ENCODE measurements around the gene GADL1. TPM values are rescaled to one million over a fixed set of nuclear protein-coding genes. Genes with fewer than 3 reads are reported as not detected.

GADL1 gene
- total and polyA plus RNA-seq, 12 donors = 0.06 to 0.55 (median 0.13) TPM; not detected in 3

DNA sequence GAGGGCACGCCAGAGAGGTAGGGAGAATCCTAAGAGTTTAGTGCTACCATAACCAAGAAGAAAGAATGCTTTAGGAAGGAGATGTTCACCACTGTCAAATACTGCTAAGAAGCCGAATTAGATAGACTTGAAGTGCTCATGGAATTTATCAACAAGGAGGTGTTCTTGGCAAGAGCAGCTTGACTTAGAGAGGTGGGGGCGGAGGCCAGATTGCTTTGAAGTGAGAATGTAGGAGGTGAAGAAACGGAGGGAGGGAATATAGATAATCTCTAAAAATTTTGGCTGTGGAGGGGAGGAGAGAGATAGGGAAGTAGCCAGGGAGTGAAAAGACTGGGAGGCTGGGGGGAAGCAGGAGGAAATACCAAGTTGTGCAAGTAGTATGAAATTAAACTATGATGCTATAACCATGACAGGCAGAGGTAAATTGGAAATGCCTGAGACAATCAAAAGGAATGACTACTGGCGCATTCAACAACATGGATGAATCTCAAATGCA, 35.5 kb downstream of the GADL1 start:
- 82 to 92% (median 89%) methylated on average over 5 of the region's 5 CpGs for WGBS, 4 donors
- no peak overlapping the region for H3K27ac ChIP-seq
- intact Hi-C loops (cut with DNase I) = no loop called here
- DNase-seq = no peak
- H3K9me3 ChIP-seq (replicated peaks in 1 of 3) = no peaks in the 10 kb centered on the region
- peaks cover 4% of the 10 kb centered on the region for H3K27me3 ChIP-seq
- TF ChIP-seq, protein P1, sequence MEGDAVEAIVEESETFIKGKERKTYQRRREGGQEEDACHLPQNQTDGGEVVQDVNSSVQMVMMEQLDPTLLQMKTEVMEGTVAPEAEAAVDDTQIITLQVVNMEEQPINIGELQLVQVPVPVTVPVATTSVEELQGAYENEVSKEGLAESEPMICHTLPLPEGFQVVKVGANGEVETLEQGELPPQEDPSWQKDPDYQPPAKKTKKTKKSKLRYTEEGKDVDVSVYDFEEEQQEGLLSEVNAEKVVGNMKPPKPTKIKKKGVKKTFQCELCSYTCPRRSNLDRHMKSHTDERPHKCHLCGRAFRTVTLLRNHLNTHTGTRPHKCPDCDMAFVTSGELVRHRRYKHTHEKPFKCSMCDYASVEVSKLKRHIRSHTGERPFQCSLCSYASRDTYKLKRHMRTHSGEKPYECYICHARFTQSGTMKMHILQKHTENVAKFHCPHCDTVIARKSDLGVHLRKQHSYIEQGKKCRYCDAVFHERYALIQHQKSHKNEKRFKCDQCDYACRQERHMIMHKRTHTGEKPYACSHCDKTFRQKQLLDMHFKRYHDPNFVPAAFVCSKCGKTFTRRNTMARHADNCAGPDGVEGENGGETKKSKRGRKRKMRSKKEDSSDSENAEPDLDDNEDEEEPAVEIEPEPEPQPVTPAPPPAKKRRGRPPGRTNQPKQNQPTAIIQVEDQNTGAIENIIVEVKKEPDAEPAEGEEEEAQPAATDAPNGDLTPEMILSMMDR (IDR thresholded peaks at IDR 0.05) = no peak
- no peak for TF ChIP-seq POLR2A (IDR thresholded peaks at IDR 0.05)
- no peak overlapping the region for H3K4me3 ChIP-seq
- H3K36me3 ChIP-seq (replicated peaks in 1 of 2) = no peaks in the 10 kb centered on the region
- no peaks in the 10 kb centered on the region for H3K4me1 ChIP-seq (replicated peaks in 1 of 2)

DNA sequence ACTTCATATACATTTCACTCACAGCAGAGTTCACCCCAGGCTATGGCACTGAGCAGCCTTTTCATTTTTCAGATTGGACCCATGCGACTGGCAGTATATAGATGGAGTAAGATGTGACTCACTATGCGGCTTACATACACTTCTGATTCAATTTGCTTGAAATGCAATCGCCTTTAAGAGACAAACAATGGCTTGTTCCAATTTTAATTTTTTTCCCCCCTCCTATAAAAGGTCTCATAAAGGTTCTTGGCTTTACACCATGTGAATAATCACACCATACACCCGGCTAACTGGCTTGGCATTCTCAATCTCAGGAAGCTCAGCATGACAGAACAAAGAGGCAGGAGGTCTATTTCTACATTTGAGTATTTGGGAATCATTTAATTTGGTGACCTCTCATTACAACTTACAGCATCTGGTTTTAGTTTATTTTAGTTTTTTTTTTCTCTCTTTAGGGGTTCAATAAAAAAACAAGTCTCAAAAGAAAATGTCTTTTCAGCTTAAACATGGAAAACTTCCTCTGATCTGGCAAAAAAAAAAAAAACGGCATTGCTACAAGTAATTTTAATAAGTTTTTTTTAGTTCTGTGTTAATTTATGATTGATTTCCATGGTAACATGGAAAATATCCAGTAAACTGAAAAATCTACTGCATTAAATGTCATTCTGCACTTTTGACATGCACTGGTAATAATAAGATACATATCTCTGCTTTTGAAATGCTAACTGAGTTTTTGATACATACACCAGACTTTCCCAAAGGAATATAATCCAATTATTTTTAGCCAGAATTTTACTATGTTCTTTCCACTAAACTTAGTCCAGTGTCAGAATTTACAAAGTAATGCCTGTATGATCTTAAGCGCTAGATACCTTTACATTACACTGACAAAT, 38.8 kb downstream of the GADL1 start:
- WGBS, 4 donors = 68 to 73% (median 71%) methylated on average over 6 of the region's 6 CpGs
- DNase-seq = no peak
- H3K27me3 ChIP-seq = peaks cover 4% of the 10 kb centered on the region
- H3K9me3 ChIP-seq (replicated peaks in 1 of 3) = no peaks in the 10 kb centered on the region
- TF ChIP-seq, protein P1 (IDR thresholded peaks at IDR 0.05) = no peak
- TF ChIP-seq POLR2A (IDR thresholded peaks at IDR 0.05) = no peak
- H3K4me1 ChIP-seq (replicated peaks in 1 of 2) = no peaks in the 10 kb centered on the region
- intact Hi-C loops (cut with DNase I) = no loop called here
- H3K36me3 ChIP-seq (replicated peaks in 1 of 2) = no peaks in the 10 kb centered on the region
- no peak overlapping the region for H3K4me3 ChIP-seq
- no peak overlapping the region for H3K27ac ChIP-seq

DNA sequence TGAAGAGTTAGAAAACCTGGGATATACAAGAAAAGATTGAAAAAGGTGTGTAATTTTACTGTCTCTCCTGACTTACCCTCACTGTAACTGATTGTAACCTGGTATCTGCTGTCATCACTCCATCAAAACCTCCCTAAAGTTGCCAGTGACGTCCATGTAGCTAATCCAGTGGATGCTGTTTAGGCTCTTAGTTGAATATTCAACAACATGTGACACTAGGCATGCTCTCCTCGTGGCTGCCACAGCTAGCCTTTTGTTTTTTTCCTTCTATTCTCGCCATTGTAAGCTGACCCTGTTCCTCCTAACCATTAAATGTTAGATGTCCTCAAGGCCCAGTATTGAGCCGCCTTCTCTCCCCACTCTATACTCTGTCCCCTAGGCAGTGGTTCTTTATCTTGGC, 41.6 kb downstream of the GADL1 start:
- Histone ChIP-seq H3K27me3 (peaks cover 4% of the 10 kb centered on the region), H3K9me3 (replicated peaks in 1 of 3) (no peaks in the 10 kb centered on the region), H3K4me3 (no peak overlapping the region), H3K4me1 (replicated peaks in 1 of 2) (no peaks in the 10 kb centered on the region), H3K27ac (no peak overlapping the region), H3K36me3 (replicated peaks in 1 of 2) (no peaks in the 10 kb centered on the region)
- TF ChIP-seq, protein P1 (IDR thresholded peaks at IDR 0.05) = no peak
- TF ChIP-seq POLR2A (IDR thresholded peaks at IDR 0.05) = no peak
- WGBS, 4 donors = 74 to 85% (median 81%) methylated on average over 4 of the region's 4 CpGs
- no peak for DNase-seq
- intact Hi-C loops (cut with DNase I) = no loop called here

- TF ChIP-seq POLR2A (IDR thresholded peaks at IDR 0.05) = no peak
- TF ChIP-seq, protein P1 (IDR thresholded peaks at IDR 0.05) = no peak
- WGBS, 4 donors = 72 to 82% (median 77%) methylated on average over 3 of the region's 3 CpGs
- no peak overlapping the region for H3K27ac ChIP-seq
These were observed 46.2 kb downstream of the GADL1 start for GRCh38 chr3:30848087-30848779.

More at GRCh38 chr3:30848087-30848779, 46.2 kb downstream of the GADL1 start:
- Histone ChIP-seq H3K36me3 (replicated peaks in 1 of 2) (no peaks in the 10 kb centered on the region), H3K9me3 (replicated peaks in 1 of 3) (no peaks in the 10 kb centered on the region), H3K4me3 (no peak overlapping the region), H3K27me3 (no peaks in the 10 kb centered on the region), H3K4me1 (replicated peaks in 1 of 2) (no peaks in the 10 kb centered on the region)
- intact Hi-C loops (cut with DNase I) = no loop called here
- no peak for DNase-seq

Data from adrenal gland (tissue), 12 donors.